Measurements from ENCODE around the gene GHRH.

GHRH gene

GRCh38 chr20:37236462-37236861 is 25.2 kb downstream of the GHRH start:
- Histone ChIP-seq H3K4me1 (ENCODE audit: control insufficient read depth, insufficient read depth, low read length, unreplicated experiment) (no peaks in the 10 kb centered on the region), H3K36me3 (ENCODE audit: insufficient read depth, low read length) (peaks cover 16% of the 10 kb centered on the region)

GRCh38 chr20:37235065-37235464 is 26.5 kb downstream of the GHRH start:
- Histone ChIP-seq H3K4me1 (ENCODE audit: control insufficient read depth, insufficient read depth, low read length, unreplicated experiment) (no peaks in the 10 kb centered on the region), H3K79me2 (ENCODE audit: control insufficient read depth, insufficient read depth, low read length, unreplicated experiment) (no peaks in the 10 kb centered on the region)

More at GRCh38 chr20:37236462-37236861, 25.2 kb downstream of the GHRH start:
- no peak overlapping the region for H2AFZ ChIP-seq (ENCODE audit: low read length, unreplicated experiment)
- no peaks in the 10 kb centered on the region for H3K79me2 ChIP-seq (ENCODE audit: control insufficient read depth, insufficient read depth, low read length, unreplicated experiment)
- H3K4me3 ChIP-seq (ENCODE audit: low read depth, low read length), result no peak overlapping the region
- no peaks in the 10 kb centered on the region for H3K27me3 ChIP-seq (ENCODE audit: insufficient read depth, low read length)
- no peak overlapping the region for H3K27ac ChIP-seq (ENCODE audit: low read depth, low read length)

DNA sequence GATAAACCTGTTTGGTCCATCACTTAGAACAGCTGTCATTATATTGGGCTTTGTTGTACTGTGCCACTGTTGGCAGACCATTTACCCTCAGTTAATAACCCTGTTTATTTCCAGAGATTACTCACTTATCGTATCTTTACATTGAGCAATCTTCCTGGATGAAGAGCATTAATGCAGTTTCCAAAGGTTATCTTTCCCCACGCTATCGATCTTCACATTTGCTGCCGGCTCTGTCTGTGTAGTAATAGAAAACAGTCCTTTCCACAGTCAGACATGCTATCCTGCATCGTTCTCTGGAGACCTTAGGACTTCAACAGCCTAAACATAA is 27.4 kb downstream of the GHRH start:
- Histone ChIP-seq H3K36me3 (ENCODE audit: insufficient read depth, low read length) (peaks cover 19% of the 10 kb centered on the region), H3K27ac (ENCODE audit: low read depth, low read length) (no peak overlapping the region), H2AFZ (ENCODE audit: low read length, unreplicated experiment) (no peak overlapping the region), H3K4me1 (ENCODE audit: control insufficient read depth, insufficient read depth, low read length, unreplicated experiment) (no peaks in the 10 kb centered on the region), H3K27me3 (ENCODE audit: insufficient read depth, low read length) (no peaks in the 10 kb centered on the region), H3K4me3 (ENCODE audit: low read depth, low read length) (no peak overlapping the region), H3K79me2 (ENCODE audit: control insufficient read depth, insufficient read depth, low read length, unreplicated experiment) (no peaks in the 10 kb centered on the region)

More at GRCh38 chr20:37235065-37235464, 26.5 kb downstream of the GHRH start:
- H2AFZ ChIP-seq (ENCODE audit: low read length, unreplicated experiment), result no peak overlapping the region
- H3K4me3 ChIP-seq (ENCODE audit: low read depth, low read length), result no peak overlapping the region
- peaks cover 14% of the 10 kb centered on the region for H3K36me3 ChIP-seq (ENCODE audit: insufficient read depth, low read length)
- H3K27ac ChIP-seq (ENCODE audit: low read depth, low read length), result no peak overlapping the region
- no peaks in the 10 kb centered on the region for H3K27me3 ChIP-seq (ENCODE audit: insufficient read depth, low read length)

DNA sequence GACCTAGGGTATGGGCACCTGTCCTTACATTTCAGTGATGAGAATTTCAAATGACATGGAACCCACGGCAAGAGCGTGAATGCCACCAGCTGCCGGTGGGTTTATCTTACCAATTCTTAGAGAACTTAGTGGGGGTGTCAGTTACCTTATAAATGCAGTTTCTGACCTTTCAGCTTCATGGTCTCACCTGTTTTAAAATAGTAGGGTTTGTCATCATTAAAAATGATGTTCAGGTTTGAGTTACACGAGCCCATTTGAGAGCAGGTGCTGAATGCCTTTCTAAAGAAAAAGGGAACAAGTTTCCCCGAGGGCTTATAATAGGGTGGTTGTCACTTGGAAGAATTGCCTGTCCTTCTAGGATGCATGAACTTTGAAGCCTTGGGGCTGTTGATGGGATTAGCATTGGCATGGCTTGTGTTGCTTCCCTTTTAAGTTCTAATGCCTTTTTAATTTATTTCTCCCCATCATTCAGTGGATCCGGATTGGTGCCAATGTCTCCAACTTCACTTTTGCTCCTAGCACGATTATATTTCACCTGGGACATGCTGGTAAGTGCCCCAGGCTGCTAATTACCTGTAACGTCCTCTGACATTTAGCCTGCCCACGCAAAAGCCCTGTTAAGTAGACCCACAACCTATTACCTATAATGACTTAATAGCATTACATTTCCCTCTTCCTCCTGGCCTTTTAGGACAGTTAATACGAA is 27.9 kb downstream of the GHRH start:
- H3K4me3 ChIP-seq (ENCODE audit: low read depth, low read length), result no peak overlapping the region
- peaks cover 19% of the 10 kb centered on the region for H3K36me3 ChIP-seq (ENCODE audit: insufficient read depth, low read length)
- H3K27ac ChIP-seq (ENCODE audit: low read depth, low read length), result no peak overlapping the region
- H3K27me3 ChIP-seq (ENCODE audit: insufficient read depth, low read length), result no peaks in the 10 kb centered on the region
- no peaks in the 10 kb centered on the region for H3K79me2 ChIP-seq (ENCODE audit: control insufficient read depth, insufficient read depth, low read length, unreplicated experiment)
- no peaks in the 10 kb centered on the region for H3K4me1 ChIP-seq (ENCODE audit: control insufficient read depth, insufficient read depth, low read length, unreplicated experiment)
- H2AFZ ChIP-seq (ENCODE audit: low read length, unreplicated experiment), result no peak overlapping the region

- Histone ChIP-seq H3K36me3 (ENCODE audit: insufficient read depth, low read length) (peaks cover 21% of the 10 kb centered on the region), H3K27ac (ENCODE audit: low read depth, low read length) (no peak overlapping the region)
Measured at GRCh38 chr20:37231947-37232630, 29.5 kb downstream of the GHRH start.

GRCh38 chr20:37230200-37230599 is 31.4 kb downstream of the GHRH start:
- peaks cover 22% of the 10 kb centered on the region for H3K36me3 ChIP-seq (ENCODE audit: insufficient read depth, low read length)
- no peaks in the 10 kb centered on the region for H3K79me2 ChIP-seq (ENCODE audit: control insufficient read depth, insufficient read depth, low read length, unreplicated experiment)
- H3K27me3 ChIP-seq (ENCODE audit: insufficient read depth, low read length), result no peaks in the 10 kb centered on the region
- no peak overlapping the region for H3K27ac ChIP-seq (ENCODE audit: low read depth, low read length)
- no peaks in the 10 kb centered on the region for H3K4me1 ChIP-seq (ENCODE audit: control insufficient read depth, insufficient read depth, low read length, unreplicated experiment)
- no peak overlapping the region for H3K4me3 ChIP-seq (ENCODE audit: low read depth, low read length)
- H2AFZ ChIP-seq (ENCODE audit: low read length, unreplicated experiment), result no peak overlapping the region

More at GRCh38 chr20:37231947-37232630, 29.5 kb downstream of the GHRH start:
- Histone ChIP-seq H2AFZ (ENCODE audit: low read length, unreplicated experiment) (no peak overlapping the region), H3K79me2 (ENCODE audit: control insufficient read depth, insufficient read depth, low read length, unreplicated experiment) (no peaks in the 10 kb centered on the region), H3K27me3 (ENCODE audit: insufficient read depth, low read length) (no peaks in the 10 kb centered on the region), H3K4me3 (ENCODE audit: low read depth, low read length) (no peak overlapping the region), H3K4me1 (ENCODE audit: control insufficient read depth, insufficient read depth, low read length, unreplicated experiment) (no peaks in the 10 kb centered on the region)

DNA sequence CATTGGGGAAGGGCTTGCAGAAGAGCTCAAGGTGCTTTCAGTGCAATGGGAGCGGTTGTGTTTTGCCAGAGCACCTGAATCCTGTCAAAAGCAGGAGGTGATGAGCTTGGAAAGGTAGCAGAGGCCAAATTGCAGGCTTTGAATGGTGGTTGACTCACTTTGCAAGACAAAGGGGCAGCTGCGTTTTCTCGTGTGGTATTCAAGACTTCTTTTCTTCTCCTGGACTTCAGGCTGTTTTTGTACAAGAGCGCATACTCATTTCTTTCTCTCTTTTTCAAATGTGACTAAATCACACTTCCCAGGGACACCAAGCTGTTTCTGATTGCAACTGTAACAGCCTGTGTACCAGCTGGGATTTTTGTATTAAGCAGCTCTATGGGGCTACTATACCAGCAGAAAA is 32.3 kb downstream of the GHRH start:
- Histone ChIP-seq H3K4me1 (ENCODE audit: control insufficient read depth, insufficient read depth, low read length, unreplicated experiment) (no peaks in the 10 kb centered on the region), H3K79me2 (ENCODE audit: control insufficient read depth, insufficient read depth, low read length, unreplicated experiment) (no peaks in the 10 kb centered on the region), H3K27me3 (ENCODE audit: insufficient read depth, low read length) (no peaks in the 10 kb centered on the region), H3K4me3 (ENCODE audit: low read depth, low read length) (no peak overlapping the region), H2AFZ (ENCODE audit: low read length, unreplicated experiment) (no peak overlapping the region), H3K27ac (ENCODE audit: low read depth, low read length) (no peak overlapping the region), H3K36me3 (ENCODE audit: insufficient read depth, low read length) (peaks cover 22% of the 10 kb centered on the region)

DNA sequence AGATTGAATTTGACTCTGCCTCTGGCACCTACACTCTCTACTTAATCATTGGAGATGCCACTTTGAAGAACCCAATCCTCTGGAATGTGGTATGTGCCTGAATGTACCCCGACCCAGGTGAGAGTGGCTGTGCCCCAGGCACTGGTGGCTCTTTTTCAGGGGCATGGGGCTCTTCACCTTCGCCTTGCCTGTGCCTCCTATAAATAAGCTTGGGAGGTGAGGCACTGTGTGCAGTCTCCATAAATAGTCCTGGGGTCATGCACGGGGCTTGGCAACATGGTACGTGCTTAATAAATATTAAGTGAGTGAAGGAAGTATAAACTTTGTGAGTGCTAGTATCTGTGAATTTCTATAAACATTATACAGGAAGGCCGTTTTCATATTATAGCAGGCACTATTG is 33.0 kb downstream of the GHRH start:
- Histone ChIP-seq H3K36me3 (ENCODE audit: insufficient read depth, low read length) (peaks cover 23% of the 10 kb centered on the region; the same call in 1 of the 2 replicates), H2AFZ (ENCODE audit: low read length, unreplicated experiment) (no peak overlapping the region), H3K27me3 (ENCODE audit: insufficient read depth, low read length) (no peaks in the 10 kb centered on the region), H3K79me2 (ENCODE audit: control insufficient read depth, insufficient read depth, low read length, unreplicated experiment) (no peaks in the 10 kb centered on the region), H3K4me1 (ENCODE audit: control insufficient read depth, insufficient read depth, low read length, unreplicated experiment) (no peaks in the 10 kb centered on the region), H3K27ac (ENCODE audit: low read depth, low read length) (no peak overlapping the region), H3K4me3 (ENCODE audit: low read depth, low read length) (no peak overlapping the region)

- Histone ChIP-seq H3K27ac (ENCODE audit: low read depth, low read length) (no peak overlapping the region), H3K4me1 (ENCODE audit: control insufficient read depth, insufficient read depth, low read length, unreplicated experiment) (peaks cover under 1% of the 10 kb centered on the region), H3K36me3 (ENCODE audit: insufficient read depth, low read length) (peaks cover 23% of the 10 kb centered on the region; the same call in 1 of the 2 replicates), H2AFZ (ENCODE audit: low read length, unreplicated experiment) (no peak overlapping the region), H3K27me3 (ENCODE audit: insufficient read depth, low read length) (no peaks in the 10 kb centered on the region), H3K4me3 (ENCODE audit: low read depth, low read length) (no peak overlapping the region), H3K79me2 (ENCODE audit: control insufficient read depth, insufficient read depth, low read length, unreplicated experiment) (no peaks in the 10 kb centered on the region)
Measured at GRCh38 chr20:37228082-37228481, 33.5 kb downstream of the GHRH start.

DNA sequence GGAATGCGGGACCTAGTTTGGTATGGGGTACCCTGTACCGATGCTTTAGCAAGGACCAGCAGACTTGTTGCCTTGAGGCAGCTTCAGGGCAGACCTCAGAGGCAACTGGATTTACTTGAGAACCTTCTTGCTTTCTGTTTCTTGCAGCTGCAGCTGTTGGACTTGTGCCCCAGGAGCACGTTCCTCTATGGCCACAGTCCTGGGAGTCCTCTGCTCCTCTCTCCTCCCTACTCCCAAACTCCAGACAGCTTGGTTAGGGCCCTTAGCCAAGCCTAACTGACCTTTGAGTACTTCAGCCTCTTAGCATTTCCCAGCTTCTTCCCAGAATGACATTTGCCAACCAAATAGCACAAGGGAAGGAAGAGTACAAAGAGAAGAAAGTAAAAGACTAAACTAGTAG is 34.7 kb downstream of the GHRH start:
- Histone ChIP-seq H3K27ac (ENCODE audit: low read depth, low read length) (no peak overlapping the region), H3K4me3 (ENCODE audit: low read depth, low read length) (no peak overlapping the region), H3K27me3 (ENCODE audit: insufficient read depth, low read length) (no peaks in the 10 kb centered on the region), H3K4me1 (ENCODE audit: control insufficient read depth, insufficient read depth, low read length, unreplicated experiment) (peaks cover 7% of the 10 kb centered on the region), H2AFZ (ENCODE audit: low read length, unreplicated experiment) (no peak overlapping the region), H3K79me2 (ENCODE audit: control insufficient read depth, insufficient read depth, low read length, unreplicated experiment) (no peaks in the 10 kb centered on the region), H3K36me3 (ENCODE audit: insufficient read depth, low read length) (peaks cover 20% of the 10 kb centered on the region; the same call in 1 of the 2 replicates)

DNA sequence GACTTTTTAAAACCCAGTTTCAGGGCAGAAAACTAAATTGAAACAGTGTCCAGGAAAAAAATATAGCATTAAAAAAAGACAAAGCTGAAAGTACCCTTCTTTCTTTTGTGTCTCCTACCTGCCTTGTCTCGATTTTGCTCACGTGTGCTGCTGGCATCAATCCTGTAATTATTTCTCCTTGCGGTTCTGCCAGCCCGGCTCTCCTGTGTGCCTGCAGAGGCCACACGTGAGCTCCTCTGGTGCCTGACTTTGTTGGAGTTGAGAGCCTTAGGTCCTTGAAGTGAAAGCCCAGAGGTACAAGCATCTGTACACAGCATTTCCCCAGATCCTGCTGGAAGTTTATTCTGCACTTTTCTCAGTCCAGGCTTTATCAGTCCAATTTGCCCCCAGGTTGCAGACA is 36.5 kb downstream of the GHRH start:
- Histone ChIP-seq H3K79me2 (ENCODE audit: control insufficient read depth, insufficient read depth, low read length, unreplicated experiment) (peaks cover 2% of the 10 kb centered on the region), H3K27me3 (ENCODE audit: insufficient read depth, low read length) (no peaks in the 10 kb centered on the region), H3K4me1 (ENCODE audit: control insufficient read depth, insufficient read depth, low read length, unreplicated experiment) (peaks cover 7% of the 10 kb centered on the region), H2AFZ (ENCODE audit: low read length, unreplicated experiment) (no peak overlapping the region), H3K4me3 (ENCODE audit: low read depth, low read length) (no peak overlapping the region), H3K36me3 (ENCODE audit: insufficient read depth, low read length) (peaks cover 21% of the 10 kb centered on the region; the same call in 1 of the 2 replicates), H3K27ac (ENCODE audit: low read depth, low read length) (no peak overlapping the region)

All from ACC112 (cell line).